Lower leg skin (tissue), 3 donors: Measurements from ENCODE around the gene RERE.

Experiments used
- CTCF ChIP-seq, 3 donors: fragments of 450-650 bp; IDR thresholded peaks; one replicate each; pipeline ENCODE4 v1.5.1; 2016; ENCODE audit warnings: antibody characterized with exemption in 3 of 3, mild to moderate bottlenecking in 3 of 3, moderate library complexity in 2 of 3
- POLR2A ChIP-seq, 2 donors: fragments of 450-650 bp; IDR thresholded peaks; one replicate each; pipeline ENCODE4 v1.6.1; 2016 to 2017; ENCODE audit warnings: antibody characterized with exemption in 2 of 2, mild to moderate bottlenecking in 1 of 2, moderate library complexity in 1 of 2

DNA sequence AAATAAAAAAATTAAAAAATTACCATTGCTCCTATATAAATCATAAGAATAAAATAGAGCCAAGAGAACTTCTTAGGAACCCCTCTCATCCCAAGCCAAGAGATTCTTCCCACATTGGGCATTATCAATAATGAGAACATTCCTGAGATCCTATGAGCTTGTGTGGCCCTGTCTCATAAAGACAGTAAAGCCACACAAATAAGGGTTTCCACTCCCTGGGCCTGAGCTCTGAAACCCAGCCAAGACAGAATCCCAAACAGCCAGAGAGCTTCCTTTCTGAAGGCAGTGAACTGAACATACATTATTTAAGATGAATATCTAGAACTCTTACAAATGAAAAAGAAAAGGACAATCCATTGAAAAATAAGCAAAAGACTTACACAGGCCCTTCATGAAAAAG lies 431.2 kb downstream of the RERE start:
- TF ChIP-seq POLR2A (IDR thresholded peaks at IDR 0.05) (no peak), CTCF (IDR thresholded peaks at IDR 0.05) (no peak)
